GM21390 (cell line): ENCODE measurements around the gene C16orf92.

ENCODE experiments used
- ATAC-seq: cut with Tn5 transposase; IDR thresholded peaks from one replicate; pipeline ENCODE4 v1.9.1; 2021; ENCODE audit not compliant: unreplicated experiment

The C16orf92 gene, protein sequence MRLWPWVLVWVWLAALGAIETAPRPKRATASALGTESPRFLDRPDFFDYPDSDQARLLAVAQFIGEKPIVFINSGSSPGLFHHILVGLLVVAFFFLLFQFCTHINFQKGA

DNA sequence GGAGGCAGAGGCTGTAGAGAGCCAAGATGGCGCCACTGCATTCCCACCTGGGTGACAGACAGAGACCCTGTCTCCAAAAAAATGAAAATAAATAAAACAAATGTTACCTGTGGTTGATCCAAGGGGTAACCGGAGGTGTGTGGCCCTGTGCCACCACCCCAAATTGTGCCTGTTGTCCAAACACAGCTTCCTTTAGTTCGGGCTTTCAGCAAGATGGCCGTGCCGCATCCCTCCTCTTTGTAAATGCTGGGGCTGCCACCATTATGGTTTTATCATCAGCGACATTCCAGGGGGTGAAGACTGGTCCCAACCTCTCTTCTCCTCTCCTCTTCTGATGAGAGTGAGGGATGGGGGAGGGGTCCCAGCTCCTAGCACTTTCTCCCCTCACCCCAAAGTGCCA is at the start of gene C16orf92:
C16orf92 (plus strand) TSS at position 312 of the 400 bp plus-strand sequence. CDS start 143 bp downstream, outside the sequence.
- no peak for ATAC-seq

DNA sequence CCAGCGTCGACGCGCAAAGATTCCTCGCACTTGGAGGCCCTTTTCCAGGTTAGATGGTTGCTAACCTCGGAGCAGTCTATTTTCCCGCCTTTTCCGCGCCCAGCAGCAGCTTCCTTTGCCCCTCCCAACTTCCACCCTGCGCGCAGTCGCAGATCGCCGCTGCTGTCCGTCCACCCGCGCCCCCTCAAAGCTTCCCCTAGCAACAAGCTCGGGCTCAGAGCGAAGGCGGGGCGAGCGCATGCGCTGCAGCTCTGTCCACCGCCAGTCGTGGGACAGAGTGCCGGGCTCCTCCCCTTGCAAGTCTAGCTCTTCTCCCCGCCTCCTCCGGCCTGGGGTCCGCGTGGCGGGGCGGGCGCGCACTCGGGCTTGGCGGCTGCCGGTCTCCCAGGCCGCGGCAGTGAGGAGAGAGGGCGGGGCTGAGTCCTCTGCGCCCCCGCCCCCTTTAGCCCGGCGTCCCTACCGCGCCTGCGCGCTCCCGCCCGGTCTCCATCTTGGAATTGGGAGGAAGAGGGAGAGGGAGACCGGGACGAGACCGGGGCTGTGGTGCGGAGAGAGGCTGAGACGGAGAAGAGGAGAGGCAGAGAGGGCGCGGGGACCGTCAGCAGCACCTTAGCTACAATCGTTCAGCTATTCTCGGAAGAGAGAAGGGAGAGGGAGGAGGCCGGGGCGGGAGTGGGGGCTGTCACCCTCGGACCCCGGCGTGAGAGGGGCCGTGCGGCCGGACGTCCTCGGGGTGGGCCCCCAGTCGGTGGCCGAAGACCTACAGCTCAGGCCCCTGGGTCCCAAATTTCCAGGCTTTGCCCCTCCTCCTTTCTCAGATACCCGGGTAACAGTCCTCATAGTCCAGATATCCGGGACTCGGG is 49.4 kb upstream of the C16orf92 start, which contains the start of gene TAOK2:
TAOK2 (plus strand) TSS at position 485 of the 863 bp plus-strand sequence. CDS start 3,905 bp downstream, outside the sequence.
- peak; percentile 92 for ATAC-seq

DNA sequence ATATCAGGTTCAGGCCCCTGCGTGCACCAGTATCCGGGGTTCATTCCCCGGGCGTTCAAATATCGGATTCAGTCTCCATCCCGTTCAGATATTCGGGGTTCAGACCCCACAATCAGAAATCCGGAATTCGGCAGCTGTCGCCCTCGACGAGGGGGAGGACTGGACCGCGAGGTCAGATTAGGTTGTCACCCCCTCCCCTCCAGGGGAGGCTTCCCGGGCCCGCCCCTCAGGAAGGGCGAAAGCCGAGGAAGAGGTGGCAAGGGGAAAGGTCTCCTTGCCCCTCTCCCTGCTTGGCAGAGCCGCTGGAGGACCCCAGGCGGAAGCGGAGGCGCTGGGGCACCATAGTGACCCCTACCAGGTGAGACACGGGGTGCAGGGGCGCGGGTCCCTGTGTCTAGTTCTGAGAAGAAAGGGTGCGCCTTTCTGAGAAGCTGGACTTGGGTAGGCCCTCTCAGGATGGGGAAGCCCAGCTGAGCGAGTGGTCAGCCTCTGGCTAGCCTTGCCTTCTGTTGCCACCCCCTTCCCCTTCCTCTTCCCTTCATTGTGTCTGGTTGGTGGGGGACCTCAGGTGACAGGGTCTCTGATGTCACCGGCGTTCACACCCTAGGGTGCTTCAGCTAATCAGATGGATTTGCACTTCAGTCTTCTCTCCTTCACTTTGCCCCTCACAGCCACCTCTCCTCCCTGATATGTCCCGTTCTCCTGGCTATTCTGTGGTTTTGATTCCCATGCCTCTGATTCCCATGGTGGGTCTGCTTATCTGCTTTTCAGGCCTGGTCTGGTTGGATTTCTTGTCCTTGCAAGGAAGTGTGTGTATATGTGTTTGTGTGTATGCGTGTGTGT is 48.5 kb upstream of the C16orf92 start:
- no peak for ATAC-seq

DNA sequence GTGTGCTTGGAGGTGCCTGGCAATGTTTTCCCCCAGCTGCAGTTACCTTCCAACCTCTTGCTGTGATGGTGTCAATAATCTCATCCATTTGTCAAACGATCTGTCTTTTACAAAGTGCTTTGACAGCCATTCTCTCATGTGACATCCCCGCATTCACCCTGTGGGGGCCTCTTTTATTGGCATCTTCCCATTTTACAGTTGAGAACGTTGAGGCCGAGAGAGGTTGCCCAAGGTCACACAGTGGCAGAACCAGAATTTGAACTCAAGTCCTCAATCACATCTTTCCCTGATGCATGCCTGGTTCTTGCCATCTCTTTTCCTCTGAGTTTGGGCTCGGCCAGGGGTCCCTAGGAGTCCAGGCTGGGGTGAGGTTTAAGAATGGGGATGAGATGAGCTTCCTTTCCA is 47.9 kb upstream of the C16orf92 start:
- ATAC-seq: no peak

DNA sequence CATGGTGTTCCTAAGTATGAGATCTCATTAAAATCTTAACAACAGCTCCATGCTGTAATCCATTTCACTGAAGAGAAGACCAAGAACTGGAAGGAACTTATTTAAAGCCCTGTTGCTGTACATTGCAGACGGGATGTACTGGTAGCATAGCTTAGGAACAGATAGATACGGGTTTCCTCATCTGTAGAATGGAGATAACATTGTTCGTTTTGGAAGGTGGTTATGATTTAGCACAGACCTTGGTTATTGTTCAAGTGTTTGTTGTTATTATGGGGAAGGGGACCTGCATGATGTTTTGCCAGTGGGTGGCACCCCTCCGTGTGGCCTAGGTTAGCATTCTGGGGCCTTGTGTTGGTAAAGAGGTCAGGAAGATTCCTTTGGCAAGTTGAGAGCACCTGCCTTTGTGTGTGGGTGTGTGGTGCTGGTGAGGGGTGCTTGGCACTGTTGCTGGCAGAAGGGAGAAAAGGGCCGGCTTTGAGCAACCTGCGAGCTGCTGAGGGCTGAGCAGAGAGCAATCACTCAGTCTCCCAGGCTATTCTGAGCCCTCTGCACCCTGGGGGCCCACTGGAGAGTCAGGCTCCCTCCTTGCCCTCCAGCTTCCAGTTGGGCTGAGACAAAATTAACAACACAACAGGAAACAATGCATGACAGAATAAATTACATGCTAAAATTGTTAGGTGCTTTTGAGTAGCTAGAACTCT is 47.0 kb upstream of the C16orf92 start:
- ATAC-seq: no peak

DNA sequence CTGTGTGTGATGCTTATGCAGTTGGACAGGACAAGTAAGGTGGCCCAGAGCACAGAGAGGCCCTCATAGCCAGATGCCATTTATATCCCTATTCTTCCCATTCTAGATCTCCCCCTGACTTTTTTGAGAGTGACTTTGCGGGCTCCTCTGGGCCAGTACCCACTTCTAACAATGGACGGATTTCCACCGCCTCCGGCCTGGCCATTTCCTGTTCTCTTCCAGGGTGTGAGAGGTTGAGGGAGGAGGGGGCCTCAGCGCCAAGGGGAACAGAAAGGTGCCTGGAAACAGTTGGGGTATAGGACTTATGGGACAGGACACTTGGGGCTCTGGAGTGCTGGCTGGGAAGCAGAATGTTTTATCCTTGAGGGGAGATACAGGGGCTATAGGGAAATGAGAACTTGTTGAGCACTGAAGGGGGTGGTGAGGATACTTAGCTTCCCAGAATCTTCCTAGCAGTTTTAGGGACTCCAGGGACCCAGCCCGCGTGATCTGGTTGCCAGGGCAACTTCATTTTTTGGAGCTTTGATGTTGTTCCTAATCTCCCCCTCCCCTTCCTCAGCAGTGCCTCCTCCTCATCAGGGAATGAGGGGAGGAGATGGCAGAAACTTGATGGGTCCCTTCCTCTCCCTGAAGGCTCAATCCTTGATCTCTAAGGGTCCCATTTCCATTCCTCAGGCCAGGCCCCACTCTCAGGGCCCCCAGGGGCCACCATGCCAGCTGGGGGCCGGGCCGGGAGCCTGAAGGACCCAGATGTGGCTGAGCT is 45.8 kb upstream of the C16orf92 start:
- ATAC-seq: no peak

DNA sequence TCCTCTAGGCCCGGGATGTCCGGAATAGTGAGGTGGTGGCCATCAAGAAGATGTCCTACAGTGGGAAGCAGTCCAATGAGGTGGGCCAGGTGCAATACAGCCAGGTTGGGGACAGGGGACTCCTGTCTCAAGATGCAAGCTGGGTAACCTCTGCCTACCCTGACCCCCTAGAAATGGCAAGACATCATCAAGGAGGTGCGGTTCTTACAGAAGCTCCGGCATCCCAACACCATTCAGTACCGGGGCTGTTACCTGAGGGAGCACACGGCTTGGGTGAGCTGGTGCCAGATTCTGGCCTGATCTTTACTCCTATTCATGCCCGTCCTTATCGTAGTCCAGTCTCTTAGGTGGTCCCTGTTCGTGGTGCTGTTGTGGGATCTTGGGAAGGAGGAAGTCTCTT is 44.9 kb upstream of the C16orf92 start:
- no peak for ATAC-seq

DNA sequence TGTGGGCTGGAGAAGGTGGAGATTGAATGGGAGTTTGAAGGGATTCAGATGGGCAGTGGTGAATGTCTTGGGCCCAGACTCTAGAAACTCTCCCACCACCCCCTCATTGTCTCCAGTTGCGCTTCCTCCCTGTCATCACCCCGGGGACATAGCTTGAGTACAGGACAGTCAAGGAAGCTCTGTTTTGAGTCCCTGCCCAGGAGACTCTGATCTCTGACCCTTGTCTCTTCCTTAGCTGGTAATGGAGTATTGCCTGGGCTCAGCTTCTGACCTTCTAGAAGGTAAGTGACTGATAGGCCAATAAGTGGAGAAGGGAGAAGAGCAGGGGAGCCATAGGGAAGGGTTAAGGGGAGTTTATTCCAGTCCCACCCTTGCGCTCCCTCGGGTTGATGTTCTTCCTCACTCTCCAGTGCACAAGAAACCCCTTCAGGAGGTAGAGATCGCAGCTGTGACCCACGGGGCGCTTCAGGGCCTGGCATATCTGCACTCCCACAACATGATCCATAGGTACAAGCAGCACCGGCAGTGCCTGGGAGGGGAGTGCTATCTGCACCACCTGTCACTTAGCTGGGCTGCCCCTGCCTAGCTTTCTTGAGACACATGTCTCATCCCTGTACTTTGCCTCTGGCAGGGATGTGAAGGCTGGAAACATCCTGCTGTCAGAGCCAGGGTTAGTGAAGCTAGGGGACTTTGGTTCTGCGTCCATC is 44.3 kb upstream of the C16orf92 start:
- ATAC-seq: no peak

DNA sequence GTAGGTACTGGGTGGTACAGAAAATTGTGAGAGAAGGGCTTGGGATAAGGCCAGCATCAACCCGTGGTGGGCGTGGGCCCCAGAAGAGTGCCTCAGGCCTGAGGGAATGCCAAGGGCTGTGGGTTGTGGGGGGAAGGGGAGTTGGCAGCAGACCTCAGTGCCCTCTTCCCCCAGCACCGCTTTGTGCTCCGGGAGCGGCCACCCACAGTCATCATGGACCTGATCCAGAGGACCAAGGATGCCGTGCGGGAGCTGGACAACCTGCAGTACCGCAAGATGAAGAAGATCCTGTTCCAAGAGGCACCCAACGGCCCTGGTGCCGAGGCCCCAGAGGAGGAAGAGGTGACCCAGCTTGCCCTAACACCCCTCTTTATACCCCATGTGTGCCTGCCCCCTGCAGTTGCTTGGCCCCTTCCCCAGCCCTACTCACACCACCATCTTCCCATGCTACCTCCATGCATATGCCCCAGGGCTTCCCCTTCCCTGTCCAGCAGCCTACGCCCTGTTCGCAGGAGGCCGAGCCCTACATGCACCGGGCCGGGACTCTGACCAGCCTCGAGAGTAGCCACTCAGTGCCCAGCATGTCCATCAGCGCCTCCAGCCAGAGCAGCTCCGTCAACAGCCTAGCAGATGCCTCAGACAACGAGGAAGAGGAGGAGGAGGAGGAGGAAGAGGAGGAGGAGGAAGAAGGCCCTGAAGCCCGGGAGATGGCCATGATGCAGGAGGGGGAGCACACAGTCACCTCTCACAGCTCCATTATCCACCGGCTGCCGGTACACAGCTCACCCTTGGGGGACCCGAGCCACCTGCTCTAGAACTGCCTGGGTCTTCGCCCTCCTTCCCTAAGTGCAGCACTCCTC is 40.2 kb upstream of the C16orf92 start:
- ATAC-seq: no peak

DNA sequence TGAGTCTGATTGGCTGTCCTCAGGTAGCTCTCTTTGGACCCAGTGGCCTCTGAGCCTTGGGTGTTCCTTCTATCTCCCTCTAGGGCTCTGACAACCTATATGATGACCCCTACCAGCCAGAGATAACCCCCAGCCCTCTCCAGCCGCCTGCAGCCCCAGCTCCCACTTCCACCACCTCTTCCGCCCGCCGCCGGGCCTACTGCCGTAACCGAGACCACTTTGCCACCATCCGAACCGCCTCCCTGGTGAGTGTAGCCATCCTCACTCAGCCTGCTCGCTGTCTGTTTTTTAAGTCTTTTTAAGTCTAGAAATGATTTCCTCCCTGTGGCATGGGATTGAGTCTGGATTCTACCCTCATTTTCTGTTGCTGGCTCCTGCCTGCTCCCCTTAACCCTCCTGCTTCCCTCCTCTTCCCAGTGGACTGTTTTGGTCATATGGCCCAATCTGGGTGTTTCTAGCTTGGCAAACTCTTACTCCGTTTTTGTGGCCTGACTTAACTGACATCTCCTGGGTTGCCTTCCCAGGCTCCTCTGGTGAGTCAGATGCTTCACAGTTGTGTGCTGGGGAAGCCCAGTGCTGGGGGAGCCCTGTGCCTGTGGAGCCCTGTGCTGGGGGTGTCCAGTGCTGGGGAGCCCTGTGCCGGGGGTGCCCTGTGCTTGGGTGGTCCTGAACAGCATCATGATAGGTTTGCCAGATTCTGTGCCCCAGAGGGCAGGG is 39.4 kb upstream of the C16orf92 start:
- no peak for ATAC-seq

DNA sequence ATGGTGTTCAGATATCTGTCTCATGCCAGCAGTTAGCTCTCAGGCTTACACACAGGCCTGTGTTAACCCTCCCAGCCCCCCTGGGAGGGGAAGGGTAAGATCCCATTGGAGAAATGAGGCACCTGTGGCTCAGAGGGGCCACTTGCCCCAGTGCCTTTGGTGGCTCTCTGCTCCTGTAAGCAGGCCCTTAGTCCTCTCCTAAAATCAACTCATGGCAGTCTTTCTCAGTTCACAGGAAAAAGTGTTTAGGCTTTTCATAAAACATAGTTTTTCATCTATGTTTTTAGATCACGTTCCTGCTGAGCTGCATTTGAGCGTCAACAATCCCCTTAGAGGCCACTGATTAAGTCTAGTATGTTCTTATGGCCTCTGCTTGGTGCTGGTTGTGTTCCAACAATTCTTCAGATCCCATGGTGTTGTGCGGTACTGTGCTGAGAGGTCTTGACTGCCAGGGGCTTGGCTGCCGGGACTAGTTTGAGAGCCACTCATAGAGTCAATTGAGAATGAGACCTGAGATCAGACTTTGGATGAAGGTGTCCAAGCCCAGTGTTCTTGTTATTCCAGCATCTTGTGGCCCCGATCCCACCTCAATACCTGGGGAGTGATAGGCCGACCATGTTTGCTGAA is 38.7 kb upstream of the C16orf92 start:
- ATAC-seq: no peak

DNA sequence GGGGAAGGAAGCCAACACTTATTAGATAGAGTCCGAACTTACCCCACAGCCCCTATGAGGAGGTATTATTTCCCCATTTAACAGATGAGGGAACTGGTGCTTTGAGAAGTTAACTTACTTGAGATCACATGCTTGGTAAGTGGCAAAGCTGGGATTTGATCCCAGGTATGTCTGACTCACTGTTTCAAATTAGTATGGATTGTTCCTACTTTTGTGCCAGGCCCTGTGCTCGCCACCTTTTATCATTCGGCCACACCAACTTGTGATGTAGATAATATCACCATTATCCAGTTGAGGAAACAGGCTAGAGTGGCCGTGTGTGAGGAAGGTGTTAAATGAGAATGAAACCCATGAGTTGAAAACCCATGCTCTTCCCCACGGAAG is 38.2 kb upstream of the C16orf92 start:
- no peak for ATAC-seq

DNA sequence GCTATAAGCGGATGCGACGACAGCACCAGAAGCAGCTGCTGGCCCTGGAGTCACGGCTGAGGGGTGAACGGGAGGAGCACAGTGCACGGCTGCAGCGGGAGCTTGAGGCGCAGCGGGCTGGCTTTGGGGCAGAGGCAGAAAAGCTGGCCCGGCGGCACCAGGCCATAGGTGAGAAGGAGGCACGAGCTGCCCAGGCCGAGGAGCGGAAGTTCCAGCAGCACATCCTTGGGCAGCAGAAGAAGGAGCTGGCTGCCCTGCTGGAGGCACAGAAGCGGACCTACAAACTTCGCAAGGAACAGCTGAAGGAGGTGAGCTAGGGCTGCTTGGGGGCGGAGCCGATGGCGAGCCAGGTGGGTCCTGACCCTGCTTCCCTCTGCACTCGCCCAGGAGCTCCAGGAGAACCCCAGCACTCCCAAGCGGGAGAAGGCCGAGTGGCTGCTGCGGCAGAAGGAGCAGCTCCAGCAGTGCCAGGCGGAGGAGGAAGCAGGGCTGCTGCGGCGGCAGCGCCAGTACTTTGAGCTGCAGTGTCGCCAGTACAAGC is 37.7 kb upstream of the C16orf92 start:
- ATAC-seq: no peak

DNA sequence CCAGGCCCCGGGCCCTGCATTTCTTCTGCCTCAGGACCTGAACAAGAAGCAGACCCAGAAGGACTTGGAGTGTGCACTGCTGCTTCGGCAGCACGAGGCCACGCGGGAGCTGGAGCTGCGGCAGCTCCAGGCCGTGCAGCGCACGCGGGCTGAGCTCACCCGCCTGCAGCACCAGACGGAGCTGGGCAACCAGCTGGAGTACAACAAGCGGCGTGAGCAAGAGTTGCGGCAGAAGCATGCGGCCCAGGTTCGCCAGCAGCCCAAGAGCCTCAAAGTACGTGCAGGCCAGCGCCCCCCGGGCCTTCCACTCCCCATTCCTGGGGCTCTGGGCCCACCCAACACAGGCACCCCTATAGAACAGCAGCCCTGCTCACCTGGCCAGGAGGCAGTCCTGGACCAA is 36.8 kb upstream of the C16orf92 start:
- no peak for ATAC-seq

DNA sequence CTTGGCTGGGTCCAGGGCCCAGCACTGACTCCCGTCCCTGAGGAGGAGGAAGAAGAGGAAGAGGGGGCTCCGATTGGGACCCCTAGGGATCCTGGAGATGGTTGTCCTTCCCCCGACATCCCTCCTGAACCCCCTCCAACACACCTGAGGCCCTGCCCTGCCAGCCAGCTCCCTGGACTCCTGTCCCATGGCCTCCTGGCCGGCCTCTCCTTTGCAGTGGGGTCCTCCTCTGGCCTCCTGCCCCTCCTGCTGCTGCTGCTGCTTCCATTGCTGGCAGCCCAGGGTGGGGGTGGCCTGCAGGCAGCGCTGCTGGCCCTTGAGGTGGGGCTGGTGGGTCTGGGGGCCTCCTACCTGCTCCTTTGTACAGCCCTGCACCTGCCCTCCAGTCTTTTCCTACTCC is 36.1 kb upstream of the C16orf92 start:
- ATAC-seq: no peak

DNA sequence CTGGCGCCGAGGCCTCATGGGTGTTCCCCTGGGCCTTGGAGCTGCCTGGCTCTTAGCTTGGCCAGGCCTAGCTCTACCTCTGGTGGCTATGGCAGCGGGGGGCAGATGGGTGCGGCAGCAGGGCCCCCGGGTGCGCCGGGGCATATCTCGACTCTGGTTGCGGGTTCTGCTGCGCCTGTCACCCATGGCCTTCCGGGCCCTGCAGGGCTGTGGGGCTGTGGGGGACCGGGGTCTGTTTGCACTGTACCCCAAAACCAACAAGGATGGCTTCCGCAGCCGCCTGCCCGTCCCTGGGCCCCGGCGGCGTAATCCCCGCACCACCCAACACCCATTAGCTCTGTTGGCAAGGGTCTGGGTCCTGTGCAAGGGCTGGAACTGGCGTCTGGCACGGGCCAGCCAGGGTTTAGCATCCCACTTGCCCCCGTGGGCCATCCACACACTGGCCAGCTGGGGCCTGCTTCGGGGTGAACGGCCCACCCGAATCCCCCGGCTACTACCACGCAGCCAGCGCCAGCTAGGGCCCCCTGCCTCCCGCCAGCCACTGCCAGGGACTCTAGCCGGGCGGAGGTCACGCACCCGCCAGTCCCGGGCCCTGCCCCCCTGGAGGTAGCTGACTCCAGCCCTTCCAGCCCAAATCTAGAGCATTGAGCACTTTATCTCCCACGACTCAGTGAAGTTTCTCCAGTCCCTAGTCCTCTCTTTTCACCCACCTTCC is 35.5 kb upstream of the C16orf92 start:
- no peak for ATAC-seq
